ENCODE measurements around the gene PTH. TPM values are rescaled to one million over a fixed set of nuclear protein-coding genes. Genes with fewer than 3 reads are reported as not detected.

PTH gene
- not detected for total RNA-seq

GRCh38 chr11:13495929-13496328 lies at the start of gene PTH:
TSS of gene PTH (minus strand) at chr11:13495997. CDS start at chr11:13492855, 3,142 bp downstream.
- H3K27me3 ChIP-seq (ENCODE audit: insufficient read depth, low read length), result no peaks in the 10 kb centered on the region

GRCh38 chr11:13538044-13538443 lies 42.2 kb upstream of the PTH start:
- Histone ChIP-seq H3K27me3 (ENCODE audit: insufficient read depth, low read length) (no peaks in the 10 kb centered on the region), H3K9me3 (ENCODE audit: low read depth, low read length) (peaks cover 5% of the 10 kb centered on the region), H3K4me1 (ENCODE audit: insufficient read depth, low read length) (no peaks in the 10 kb centered on the region), H3K4me3 (ENCODE audit: low read length) (no peak overlapping the region)

More at GRCh38 chr11:13495929-13496328, at the start of gene PTH:
- Histone ChIP-seq H3K4me3 (ENCODE audit: low read length) (no peak within 1 kb of the TSS), H3K4me1 (ENCODE audit: insufficient read depth, low read length) (no peaks in the 10 kb centered on the region), H3K9me3 (ENCODE audit: low read depth, low read length) (no peaks in the 10 kb centered on the region)

- Histone ChIP-seq H3K9me3 (ENCODE audit: low read depth, low read length) (peaks cover 5% of the 10 kb centered on the region), H3K27me3 (ENCODE audit: insufficient read depth, low read length) (no peaks in the 10 kb centered on the region), H3K4me3 (ENCODE audit: low read length) (no peak overlapping the region), H3K4me1 (ENCODE audit: insufficient read depth, low read length) (no peaks in the 10 kb centered on the region)
These were observed 40.0 kb upstream of the PTH start for GRCh38 chr11:13535819-13536218.

GRCh38 chr11:13534358-13534757 lies 38.6 kb upstream of the PTH start:
- Histone ChIP-seq H3K4me3 (ENCODE audit: low read length) (no peak overlapping the region), H3K4me1 (ENCODE audit: insufficient read depth, low read length) (no peaks in the 10 kb centered on the region), H3K9me3 (ENCODE audit: low read depth, low read length) (peaks cover 5% of the 10 kb centered on the region), H3K27me3 (ENCODE audit: insufficient read depth, low read length) (no peaks in the 10 kb centered on the region)

- H3K4me1 ChIP-seq (ENCODE audit: insufficient read depth, low read length), result no peaks in the 10 kb centered on the region
- H3K9me3 ChIP-seq (ENCODE audit: low read depth, low read length), result no peaks in the 10 kb centered on the region
- H3K4me3 ChIP-seq (ENCODE audit: low read length), result no peak overlapping the region
- H3K27me3 ChIP-seq (ENCODE audit: insufficient read depth, low read length), result no peaks in the 10 kb centered on the region
These were observed 29.5 kb upstream of the PTH start for GRCh38 chr11:13525257-13525656.

GRCh38 chr11:13503393-13503792 lies 7.6 kb upstream of the PTH start:
- no peaks in the 10 kb centered on the region for H3K9me3 ChIP-seq (ENCODE audit: low read depth, low read length)
- H3K4me1 ChIP-seq (ENCODE audit: insufficient read depth, low read length), result no peaks in the 10 kb centered on the region
- no peak overlapping the region for H3K4me3 ChIP-seq (ENCODE audit: low read length)
- H3K27me3 ChIP-seq (ENCODE audit: insufficient read depth, low read length), result no peaks in the 10 kb centered on the region

- Histone ChIP-seq H3K27me3 (ENCODE audit: insufficient read depth, low read length) (no peaks in the 10 kb centered on the region), H3K9me3 (ENCODE audit: low read depth, low read length) (no peaks in the 10 kb centered on the region), H3K4me1 (ENCODE audit: insufficient read depth, low read length) (no peaks in the 10 kb centered on the region), H3K4me3 (ENCODE audit: low read length) (no peak overlapping the region)
These were observed 6.7 kb upstream of the PTH start for GRCh38 chr11:13502492-13502891.

GRCh38 chr11:13494051-13494450 lies 1.7 kb downstream of the PTH start:
- Histone ChIP-seq H3K4me3 (ENCODE audit: low read length) (no peak overlapping the region), H3K9me3 (ENCODE audit: low read depth, low read length) (no peaks in the 10 kb centered on the region), H3K27me3 (ENCODE audit: insufficient read depth, low read length) (no peaks in the 10 kb centered on the region), H3K4me1 (ENCODE audit: insufficient read depth, low read length) (no peaks in the 10 kb centered on the region)

- no peaks in the 10 kb centered on the region for H3K4me1 ChIP-seq (ENCODE audit: insufficient read depth, low read length)
- peak overlapping the region; percentile 25 for H3K4me3 ChIP-seq (ENCODE audit: low read length)
- no peaks in the 10 kb centered on the region for H3K9me3 ChIP-seq (ENCODE audit: low read depth, low read length)
- no peaks in the 10 kb centered on the region for H3K27me3 ChIP-seq (ENCODE audit: insufficient read depth, low read length)
These were observed 8.2 kb downstream of the PTH start for GRCh38 chr11:13487661-13488030.

GRCh38 chr11:13486926-13487660 lies 8.7 kb downstream of the PTH start:
- Histone ChIP-seq H3K4me3 (ENCODE audit: low read length) (peak overlapping the region; percentile 25), H3K9me3 (ENCODE audit: low read depth, low read length) (no peaks in the 10 kb centered on the region), H3K4me1 (ENCODE audit: insufficient read depth, low read length) (no peaks in the 10 kb centered on the region), H3K27me3 (ENCODE audit: insufficient read depth, low read length) (no peaks in the 10 kb centered on the region)

GRCh38 chr11:13480198-13480597 lies 15.6 kb downstream of the PTH start:
- H3K4me3 ChIP-seq (ENCODE audit: low read length), result no peak overlapping the region
- no peaks in the 10 kb centered on the region for H3K4me1 ChIP-seq (ENCODE audit: insufficient read depth, low read length)
- no peaks in the 10 kb centered on the region for H3K9me3 ChIP-seq (ENCODE audit: low read depth, low read length)
- H3K27me3 ChIP-seq (ENCODE audit: insufficient read depth, low read length), result peaks cover 16% of the 10 kb centered on the region

- Histone ChIP-seq H3K4me1 (ENCODE audit: insufficient read depth, low read length) (no peaks in the 10 kb centered on the region), H3K4me3 (ENCODE audit: low read length) (no peak overlapping the region), H3K27me3 (ENCODE audit: insufficient read depth, low read length) (peaks cover 16% of the 10 kb centered on the region), H3K9me3 (ENCODE audit: low read depth, low read length) (no peaks in the 10 kb centered on the region)
These were observed 16.1 kb downstream of the PTH start for GRCh38 chr11:13479688-13480087.

GRCh38 chr11:13475091-13475490 lies 20.7 kb downstream of the PTH start:
- Histone ChIP-seq H3K4me3 (ENCODE audit: low read length) (no peak overlapping the region), H3K4me1 (ENCODE audit: insufficient read depth, low read length) (no peaks in the 10 kb centered on the region), H3K9me3 (ENCODE audit: low read depth, low read length) (no peaks in the 10 kb centered on the region), H3K27me3 (ENCODE audit: insufficient read depth, low read length) (peaks cover 16% of the 10 kb centered on the region)

GRCh38 chr11:13473013-13473722 lies 22.6 kb downstream of the PTH start:
- H3K9me3 ChIP-seq (ENCODE audit: low read depth, low read length), result no peaks in the 10 kb centered on the region
- peaks cover 9% of the 10 kb centered on the region for H3K27me3 ChIP-seq (ENCODE audit: insufficient read depth, low read length)
- H3K4me1 ChIP-seq (ENCODE audit: insufficient read depth, low read length), result no peaks in the 10 kb centered on the region
- H3K4me3 ChIP-seq (ENCODE audit: low read length), result no peak overlapping the region

- Histone ChIP-seq H3K4me3 (ENCODE audit: low read length) (no peak overlapping the region), H3K4me1 (ENCODE audit: insufficient read depth, low read length) (peaks cover 4% of the 10 kb centered on the region), H3K9me3 (ENCODE audit: low read depth, low read length) (no peaks in the 10 kb centered on the region), H3K27me3 (ENCODE audit: insufficient read depth, low read length) (peaks cover 3% of the 10 kb centered on the region)
These were observed 27.0 kb downstream of the PTH start for GRCh38 chr11:13468750-13469149.

GRCh38 chr11:13465909-13466371 lies 29.9 kb downstream of the PTH start:
- peaks cover 3% of the 10 kb centered on the region for H3K27me3 ChIP-seq (ENCODE audit: insufficient read depth, low read length)
- peaks cover 19% of the 10 kb centered on the region for H3K4me1 ChIP-seq (ENCODE audit: insufficient read depth, low read length)
- no peaks in the 10 kb centered on the region for H3K9me3 ChIP-seq (ENCODE audit: low read depth, low read length)
- no peak overlapping the region for H3K4me3 ChIP-seq (ENCODE audit: low read length)

Data from mononuclear cell (primary cell).